ENCODE results near the gene REEP3.
"Not testable (repeated sequence)": the region's sequence is repeated elsewhere in the genome, so short reads cannot be mapped to it uniquely, and the experiment has no call there.

The REEP3 gene

DNA sequence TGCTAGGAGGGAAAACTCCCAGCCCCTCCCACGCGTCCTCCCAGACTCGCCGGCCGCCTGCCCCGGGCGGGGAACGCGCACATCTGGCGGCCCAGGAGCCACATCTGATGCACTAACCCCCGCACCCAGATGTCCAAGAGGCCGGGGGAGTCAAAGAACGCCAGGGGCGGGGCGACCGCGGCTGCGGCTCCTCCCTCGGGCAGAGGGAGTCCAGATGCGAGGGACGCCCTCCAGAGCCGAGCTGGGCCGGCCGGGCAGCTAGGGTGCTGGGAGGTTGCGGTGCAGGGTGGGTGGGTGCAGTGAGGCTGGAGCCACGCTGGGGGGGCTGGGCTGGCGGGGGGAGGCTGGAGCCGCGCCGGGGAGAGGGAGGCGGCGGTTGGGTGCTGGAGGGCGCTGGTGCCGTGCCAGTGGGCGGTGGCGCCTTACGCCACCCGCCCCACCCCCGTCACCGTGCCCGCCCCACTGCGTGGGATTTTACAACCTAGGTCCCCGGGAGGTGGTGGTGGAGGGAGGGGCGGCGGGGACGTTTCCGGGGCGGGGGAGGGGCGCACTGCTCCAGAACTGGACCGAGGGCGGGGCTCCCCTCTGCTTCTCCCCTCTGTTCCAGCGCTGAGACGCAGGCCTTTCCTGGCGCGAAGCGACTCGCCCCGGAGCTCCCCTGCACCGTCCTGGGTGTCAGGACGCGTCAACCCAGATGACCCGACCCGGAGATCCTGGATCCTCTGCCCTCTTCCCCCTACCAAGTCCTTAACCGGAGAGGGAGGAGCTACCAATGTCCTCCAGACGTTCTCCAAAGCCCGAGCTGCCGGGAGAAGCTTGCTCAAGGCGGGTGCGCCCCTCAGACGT lies 109.1 kb downstream of the REEP3 start:
- DNase-seq (ENCODE audit: low spot score): peak; percentile 84

DNA sequence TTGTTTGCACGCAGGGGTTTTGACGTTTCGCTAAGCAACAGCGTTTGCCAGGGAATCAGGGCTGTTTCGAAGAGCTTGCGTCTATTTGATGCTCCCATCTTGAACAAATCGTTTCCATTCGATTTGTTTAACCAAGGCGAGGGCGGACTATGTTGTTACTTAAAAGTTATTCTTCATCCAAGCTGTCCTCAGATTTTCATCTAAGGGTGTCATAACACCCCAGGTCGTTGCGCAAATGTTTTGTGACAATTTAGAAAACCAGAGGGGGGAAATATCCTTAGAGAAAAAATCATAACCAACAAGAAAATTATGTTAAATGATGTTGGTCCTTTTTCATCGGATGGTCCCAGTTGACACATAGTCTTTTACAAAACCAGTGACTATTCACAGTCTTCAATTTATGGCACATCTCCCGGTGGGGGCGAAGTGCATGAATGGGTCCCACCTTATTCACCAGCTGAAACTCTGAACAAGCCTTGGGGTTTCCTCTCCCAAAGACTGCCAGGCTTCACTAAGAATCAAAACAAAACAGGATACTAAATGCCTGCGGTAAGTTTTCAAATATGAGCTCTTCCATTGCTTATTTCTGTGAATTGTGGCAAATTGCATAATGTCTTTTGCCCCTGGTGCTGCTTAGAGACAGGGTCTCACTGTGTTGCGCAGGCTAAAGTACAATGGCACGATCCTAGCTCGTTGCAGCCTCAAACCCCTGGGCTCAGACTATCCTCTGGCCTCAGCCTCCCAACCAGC lies 109.9 kb downstream of the REEP3 start:
- no peak for DNase-seq (ENCODE audit: low spot score)

DNA sequence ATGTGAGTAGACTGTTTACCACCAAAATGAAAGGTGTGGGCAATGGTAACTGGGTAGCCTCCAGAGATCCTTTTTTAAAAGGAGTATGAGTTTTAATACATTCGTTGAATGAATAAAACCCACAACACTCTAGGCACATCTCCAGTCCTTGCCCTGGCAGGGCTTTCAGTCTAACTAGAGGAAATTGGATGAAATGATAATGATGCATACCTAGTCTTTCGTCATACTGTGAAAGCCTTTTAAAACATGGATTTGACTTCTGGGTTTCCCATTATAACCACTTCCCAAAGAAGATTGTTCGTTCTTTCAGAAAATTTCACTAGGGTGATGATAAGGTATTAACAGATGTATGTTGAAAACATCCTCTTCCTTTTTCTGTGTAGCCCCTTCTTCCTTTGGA lies 110.8 kb downstream of the REEP3 start:
- DNase-seq (ENCODE audit: low spot score): no peak

- peak; percentile 43 for DNase-seq (ENCODE audit: low spot score)
Measured at GRCh38 chr10:63633677-63634487, 112.7 kb downstream of the REEP3 start.

GRCh38 chr10:63634488-63635065 lies 113.4 kb downstream of the REEP3 start:
- no peak for DNase-seq (ENCODE audit: low spot score)

GRCh38 chr10:63636812-63637211 lies 115.6 kb downstream of the REEP3 start:
- no peak for DNase-seq (ENCODE audit: low spot score)

DNA sequence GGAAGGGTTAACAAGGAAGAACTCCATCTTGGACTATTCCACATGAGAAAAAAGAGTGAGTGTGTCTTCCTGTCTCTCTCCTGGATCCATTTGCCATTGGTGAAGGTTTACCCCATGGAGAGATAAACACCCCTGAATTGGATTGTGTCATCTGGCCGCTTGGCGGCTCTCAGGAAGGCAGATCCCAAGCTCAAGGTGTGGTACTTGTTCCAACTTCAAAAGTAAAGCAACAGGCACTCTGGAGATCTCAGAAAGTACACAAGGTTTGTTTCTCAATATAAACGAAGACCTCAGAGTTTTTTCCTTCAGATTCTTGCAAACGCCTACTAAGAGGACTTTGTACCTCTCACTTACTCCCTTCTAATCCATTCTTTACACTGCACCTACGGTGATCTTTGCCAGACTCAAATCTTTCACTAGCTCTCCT lies 116.7 kb downstream of the REEP3 start:
- no peak for DNase-seq (ENCODE audit: low spot score)

DNA sequence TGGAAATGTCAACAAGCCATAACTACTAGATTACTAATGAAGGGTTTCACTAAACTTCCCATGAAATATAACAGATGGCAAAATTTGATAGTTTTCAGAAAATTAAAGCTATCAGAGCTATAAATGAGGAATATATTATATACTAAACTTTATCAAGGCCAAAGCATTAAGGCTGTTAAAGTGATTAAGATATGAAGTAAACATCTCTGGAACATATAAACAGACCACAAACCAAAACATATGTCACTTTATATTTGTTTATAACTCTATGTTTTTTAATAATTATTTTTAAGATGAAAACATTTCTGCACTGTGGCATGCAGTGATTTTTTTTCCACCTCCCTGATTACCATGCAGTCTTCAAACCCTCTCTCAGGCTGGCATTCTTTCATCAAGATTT lies 120.2 kb downstream of the REEP3 start:
- no peak for DNase-seq (ENCODE audit: low spot score)

- no peak for DNase-seq (ENCODE audit: low spot score)
Measured at GRCh38 chr10:63641799-63642198, 120.6 kb downstream of the REEP3 start.

GRCh38 chr10:63642808-63643207 lies 121.6 kb downstream of the REEP3 start:
- DNase-seq (ENCODE audit: low spot score): no peak

DNA sequence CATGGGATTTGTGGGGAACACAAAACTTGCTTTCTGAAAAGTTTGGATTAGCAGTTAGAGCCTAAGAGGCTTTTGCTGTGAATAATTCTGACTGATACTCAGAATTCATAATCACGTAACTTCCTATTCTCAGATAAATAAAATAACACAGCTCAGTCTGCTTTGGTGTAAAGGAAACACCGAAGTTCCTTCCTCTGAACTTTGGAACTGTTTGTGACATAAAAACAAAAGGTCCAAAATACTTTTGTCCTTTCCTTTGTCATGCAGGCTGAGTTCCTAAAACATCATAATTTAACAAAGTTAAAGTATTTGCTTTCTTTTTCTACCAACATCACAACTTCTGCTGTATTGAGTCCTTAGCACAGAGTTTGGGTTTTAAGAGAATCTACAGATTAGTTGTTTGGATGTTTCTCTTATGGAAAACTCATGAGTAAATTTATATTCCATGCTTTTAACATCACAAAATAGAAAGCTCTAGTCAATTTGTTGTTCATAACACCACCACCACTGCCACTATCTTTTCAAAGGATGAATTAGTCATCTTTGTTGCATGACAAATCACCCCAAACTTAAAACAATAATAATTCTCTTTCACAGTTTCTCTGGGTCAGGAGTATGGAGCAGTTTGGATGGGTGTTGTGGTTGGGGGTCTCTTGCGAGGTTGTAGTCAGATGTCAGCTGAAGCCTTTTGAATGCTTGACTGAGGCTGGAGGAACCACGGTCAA lies 123.4 kb downstream of the REEP3 start:
- no peak for DNase-seq (ENCODE audit: low spot score)

DNA sequence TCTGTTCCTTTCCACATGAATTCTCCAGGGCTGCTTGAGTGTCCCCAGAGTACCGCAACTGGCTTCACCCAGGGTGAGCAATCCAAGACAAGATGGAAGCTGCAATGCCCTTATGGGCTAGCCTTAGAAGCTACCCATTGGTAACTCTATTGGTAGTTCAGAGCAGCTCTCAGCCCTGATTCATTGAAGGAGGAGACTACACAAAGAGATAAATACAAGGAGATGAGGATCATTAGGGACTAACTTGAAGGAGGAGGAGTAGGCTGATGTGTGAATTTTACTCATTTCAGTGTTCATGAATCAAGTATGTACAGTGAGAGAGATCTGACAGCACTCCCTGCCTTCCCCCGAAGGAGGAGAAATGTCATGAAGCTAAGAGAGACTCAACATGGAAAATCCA lies 124.0 kb downstream of the REEP3 start:
- no peak for DNase-seq (ENCODE audit: low spot score)

GRCh38 chr10:63646491-63646890 lies 125.3 kb downstream of the REEP3 start:
- DNase-seq (ENCODE audit: low spot score): no peak

DNA sequence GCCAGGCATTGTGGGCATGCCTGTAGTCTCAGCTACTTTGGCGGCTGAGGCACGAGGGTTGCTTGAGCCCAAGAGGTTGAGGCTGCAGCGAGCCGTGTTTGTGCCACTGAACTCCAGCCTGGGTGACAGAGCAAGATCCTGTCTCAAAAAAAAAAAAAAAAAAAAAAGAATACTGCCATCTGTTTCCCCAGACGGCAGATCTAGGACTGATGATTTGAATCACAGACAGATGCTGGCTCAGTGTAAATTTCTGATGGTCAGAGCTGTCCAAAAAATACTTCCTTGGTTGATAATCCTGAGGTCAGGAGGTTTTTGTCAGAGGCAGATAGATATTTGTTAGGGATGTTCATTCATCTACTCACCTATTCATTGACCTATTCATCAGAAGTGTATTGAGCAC lies 130.7 kb downstream of the REEP3 start:
- no peak for DNase-seq (ENCODE audit: low spot score)

DNA sequence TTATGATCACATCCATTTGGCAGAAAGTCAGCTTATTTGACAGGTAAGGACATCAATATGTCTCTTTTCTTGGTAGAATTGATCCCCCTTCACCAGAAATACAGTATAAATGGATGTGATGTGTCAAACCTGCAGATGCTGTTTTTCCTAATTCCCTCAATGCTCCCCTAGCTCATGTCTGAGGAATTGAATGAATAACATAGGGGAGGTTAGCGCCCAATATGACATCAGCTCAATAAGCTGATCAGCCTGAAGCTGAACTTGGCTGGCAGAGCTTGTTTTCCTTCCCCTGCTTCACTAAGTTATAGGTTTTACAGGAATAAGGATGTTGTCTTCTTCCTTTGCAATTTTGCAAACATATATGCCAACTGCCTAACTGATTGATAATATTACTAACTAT lies 132.5 kb downstream of the REEP3 start:
- DNase-seq (ENCODE audit: low spot score): no peak

DNA sequence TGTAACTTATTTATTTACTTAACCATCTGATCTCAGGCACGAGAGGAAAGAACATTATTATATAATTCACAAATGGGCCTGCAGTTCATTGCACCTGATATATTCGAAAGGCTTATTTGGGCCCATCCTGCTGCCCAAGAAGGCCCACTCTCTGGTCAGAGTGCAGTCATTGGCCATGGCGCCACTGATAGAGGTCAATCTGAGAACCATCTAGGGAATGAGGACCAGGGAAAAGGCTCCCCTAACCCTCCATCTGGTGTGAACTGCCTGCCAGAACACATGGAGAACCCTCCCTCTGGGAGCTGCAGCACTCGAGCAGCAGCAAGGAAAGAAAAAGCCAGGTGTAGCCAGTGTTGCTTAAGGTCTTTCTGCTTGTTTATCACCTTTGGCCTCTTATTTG lies 136.6 kb downstream of the REEP3 start:
- DNase-seq (ENCODE audit: low spot score): no peak

- DNase-seq (ENCODE audit: low spot score): not testable (repeated sequence)
Measured at GRCh38 chr10:63660941-63661340, 139.7 kb downstream of the REEP3 start.

DNA sequence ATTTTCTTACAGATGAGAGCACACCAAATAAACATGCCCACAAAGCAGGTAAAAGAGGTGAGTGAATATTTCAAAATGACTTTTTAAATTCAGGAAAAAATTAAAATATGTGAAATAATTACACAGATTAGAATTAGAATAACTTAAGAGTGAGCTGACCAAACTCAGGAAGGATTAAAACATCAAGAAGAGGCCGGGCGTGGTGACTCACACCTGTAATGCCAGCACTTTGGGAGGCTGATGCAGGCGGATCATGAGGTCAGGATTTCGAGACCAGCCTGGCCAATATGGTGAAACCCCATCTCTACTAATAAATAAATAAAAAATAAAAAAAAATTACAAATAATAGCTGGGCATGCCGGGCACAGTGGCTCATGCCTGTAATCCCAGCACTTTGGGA lies 140.1 kb downstream of the REEP3 start:
- no peak for DNase-seq (ENCODE audit: low spot score)

DNA sequence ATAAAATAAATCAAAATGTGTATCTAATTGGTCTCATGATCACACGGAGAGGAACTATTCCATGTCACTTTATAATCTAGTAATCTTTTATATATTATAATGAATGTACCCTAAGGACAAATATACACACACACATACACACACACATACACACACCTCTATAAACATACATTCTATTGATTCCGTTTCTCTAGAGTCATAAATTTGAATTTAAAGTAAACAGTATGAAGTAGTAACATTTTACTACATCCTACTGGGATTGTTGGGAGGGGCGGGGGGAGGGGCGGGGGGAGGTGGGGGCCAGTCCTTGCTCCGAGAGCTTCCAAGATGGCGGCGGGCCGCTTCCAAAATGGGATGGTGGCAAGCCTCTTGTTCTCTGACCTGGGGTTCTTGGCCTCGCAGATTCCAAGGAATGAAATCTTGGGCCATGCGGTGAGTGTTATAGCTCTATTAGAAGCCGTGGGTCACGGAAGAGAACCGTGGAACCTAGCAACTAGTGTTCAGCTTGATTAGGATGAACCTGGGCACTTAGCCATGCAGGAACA lies 143.2 kb downstream of the REEP3 start:
- no peak for DNase-seq (ENCODE audit: low spot score)

DNA sequence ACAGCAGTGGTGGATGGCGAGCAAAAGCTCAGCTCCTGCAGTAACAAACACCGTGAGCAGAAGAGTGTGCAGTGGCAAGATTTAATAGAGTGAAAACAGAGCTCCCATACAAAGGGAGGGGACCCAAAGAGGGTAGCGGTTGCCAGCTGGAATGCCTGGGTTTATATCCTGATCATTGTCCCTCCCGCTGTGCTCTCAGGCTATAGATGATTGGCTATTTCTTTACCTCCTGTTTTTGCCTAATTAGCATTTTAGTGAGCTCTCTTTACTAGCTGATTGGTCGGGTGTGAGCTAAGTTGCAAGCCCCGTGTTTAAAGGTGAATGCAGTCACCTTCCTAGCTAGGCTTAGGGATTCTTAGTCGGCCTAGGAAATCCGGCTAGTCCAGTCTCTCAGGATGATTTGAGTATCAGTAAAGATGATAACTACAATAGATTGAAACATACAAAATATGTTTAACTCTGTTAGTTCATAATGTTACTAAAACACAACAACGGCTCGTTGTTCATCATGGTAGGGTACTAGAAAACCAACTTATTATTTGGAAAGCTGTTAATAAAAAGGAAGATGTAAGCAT lies 143.9 kb downstream of the REEP3 start:
- DNase-seq (ENCODE audit: low spot score): not testable (repeated sequence)

DNA sequence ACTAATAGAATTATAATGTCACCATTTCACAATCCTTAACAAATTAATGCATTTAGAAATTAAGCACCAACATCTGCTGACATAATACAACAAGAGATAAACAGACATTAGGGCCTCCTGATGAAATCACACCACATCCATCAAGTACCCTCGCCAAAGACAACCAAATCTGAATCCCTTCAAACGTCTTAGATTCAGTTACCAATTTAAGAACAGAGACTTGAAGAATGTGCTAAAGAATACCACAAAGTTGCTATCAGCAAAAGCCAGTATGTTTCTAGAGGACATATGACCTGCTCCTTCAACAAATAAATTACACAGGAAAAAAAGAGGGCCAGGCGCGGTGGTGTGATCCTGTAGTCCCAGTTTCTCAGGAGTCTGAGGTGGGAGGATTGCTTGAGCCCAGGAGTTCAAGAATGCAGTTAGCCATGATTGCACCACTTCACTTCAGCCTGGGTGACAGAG lies 144.5 kb downstream of the REEP3 start:
- DNase-seq (ENCODE audit: low spot score): no peak

All from iPS-NIHi11 (cell line).